Erythroblast (primary cell): ENCODE data around the gene ACOT13.

Experiments
- GATA1 ChIP-seq: IDR thresholded peaks from 2 replicates; pipeline ENCODE4 v1.6.1; 2011; ENCODE audit warnings: low read depth, mild to moderate bottlenecking, control low read depth, low read length, moderate library complexity
- POLR2A ChIP-seq: IDR thresholded peaks from 2 replicates; pipeline ENCODE4 v1.6.1; 2011; ENCODE audit warnings: mild to moderate bottlenecking, low read length

GRCh38 chr6:24620637-24621036 is 46.2 kb upstream of the ACOT13 start:
- no peak for TF ChIP-seq POLR2A
- no peak for TF ChIP-seq GATA1
